Measurements from ENCODE around the gene ADD1. TPM values are rescaled to one million over a fixed set of nuclear protein-coding genes. Genes with fewer than 3 reads are reported as not detected.

The ADD1 gene
- total RNA-seq, 4 donors from 2014 or later: 122 to 299 (median 196) TPM

- Histone ChIP-seq H3K4me3 (no peak overlapping the region), H3K36me3 (peaks cover 97% of the 10 kb centered on the region), H3K4me1 (peaks cover 2% of the 10 kb centered on the region), H3K27ac (no peak overlapping the region), H3K9me3 (no peaks in the 10 kb centered on the region), H3K27me3 (no peaks in the 10 kb centered on the region)
- peak in 1 of 2 donors; percentile 62 for DNase-seq (ENCODE audit: low spot score in 2 of 2)
- WGBS: 94% methylated on average over 31 of the region's 37 CpGs
- TF ChIP-seq POLR2A (IDR thresholded peaks at IDR 0.05) (no peak), POLR2AphosphoS5 (IDR thresholded peaks at IDR 0.05) (no peak), EP300 (IDR thresholded peaks at IDR 0.05) (no peak), CTCF (IDR thresholded peaks at IDR 0.05) (no peak)
Observed at GRCh38 chr4:2830632-2831610, 12.7 kb upstream of the ADD1 start.

- no peak for DNase-seq (ENCODE audit: low spot score in 2 of 2)
- Histone ChIP-seq H3K9me3 (no peaks in the 10 kb centered on the region), H3K27me3 (no peaks in the 10 kb centered on the region), H3K27ac (no peak overlapping the region), H3K36me3 (peaks cover 95% of the 10 kb centered on the region), H3K4me3 (no peak overlapping the region), H3K4me1 (peaks cover 5% of the 10 kb centered on the region)
- WGBS: 90% methylated on average over 26 of the region's 36 CpGs
- no peak for TF ChIP-seq EP300 (IDR thresholded peaks at IDR 0.05)
- no peak for TF ChIP-seq POLR2AphosphoS5 (IDR thresholded peaks at IDR 0.05)
- TF ChIP-seq POLR2A (IDR thresholded peaks at IDR 0.05): no peak
- TF ChIP-seq CTCF (IDR thresholded peaks at IDR 0.05): no peak
Observed at GRCh38 chr4:2831611-2832308, 11.9 kb upstream of the ADD1 start.

- Histone ChIP-seq H3K27ac (no peak overlapping the region), H3K4me3 (no peak overlapping the region), H3K9me3 (no peaks in the 10 kb centered on the region), H3K36me3 (peaks cover 88% of the 10 kb centered on the region), H3K27me3 (no peaks in the 10 kb centered on the region), H3K4me1 (peaks cover 12% of the 10 kb centered on the region)
- no peak for TF ChIP-seq EP300 (IDR thresholded peaks at IDR 0.05)
- no peak for TF ChIP-seq POLR2AphosphoS5 (IDR thresholded peaks at IDR 0.05)
- no peak for TF ChIP-seq CTCF (IDR thresholded peaks at IDR 0.05)
- no peak for TF ChIP-seq POLR2A (IDR thresholded peaks at IDR 0.05)
- 93% methylated on average over 18 of the region's 20 CpGs for WGBS
- peak in 1 of 2 donors; percentile 53 for DNase-seq (ENCODE audit: low spot score in 2 of 2)
Observed at GRCh38 chr4:2832309-2832980, 11.2 kb upstream of the ADD1 start.

- no peaks in the 10 kb centered on the region for H3K27me3 ChIP-seq
- TF ChIP-seq POLR2A (IDR thresholded peaks at IDR 0.05) (no peak), POLR2AphosphoS5 (IDR thresholded peaks at IDR 0.05) (no peak)
- H3K4me1 ChIP-seq: peaks cover 18% of the 10 kb centered on the region
- peaks cover 81% of the 10 kb centered on the region for H3K36me3 ChIP-seq
- H3K9me3 ChIP-seq: no peaks in the 10 kb centered on the region
- DNase-seq (ENCODE audit: low spot score in 2 of 2): peak in 1 of 2 donors; percentile 59
- no peak overlapping the region for H3K4me3 ChIP-seq
- no peak overlapping the region for H3K27ac ChIP-seq
- WGBS: 97% methylated on average over 14 of the region's 19 CpGs
Observed at GRCh38 chr4:2832981-2833670, 10.5 kb upstream of the ADD1 start.

GRCh38 chr4:2833671-2834000 is 10.0 kb upstream of the ADD1 start:
- no peaks in the 10 kb centered on the region for H3K9me3 ChIP-seq
- H3K27me3 ChIP-seq: no peaks in the 10 kb centered on the region
- DNase-seq (ENCODE audit: low spot score in 2 of 2): no peak
- H3K4me1 ChIP-seq: peaks cover 24% of the 10 kb centered on the region
- no peak overlapping the region for H3K27ac ChIP-seq
- 100% methylated on average over 1 of the region's 7 CpGs for WGBS
- H3K36me3 ChIP-seq: peaks cover 76% of the 10 kb centered on the region
- H3K4me3 ChIP-seq: no peak overlapping the region
- TF ChIP-seq EP300 (IDR thresholded peaks at IDR 0.05) (no peak), POLR2A (IDR thresholded peaks at IDR 0.05) (no peak), POLR2AphosphoS5 (IDR thresholded peaks at IDR 0.05) (no peak), CTCF (IDR thresholded peaks at IDR 0.05) (no peak)

Data from suprapubic skin (tissue), 4 donors.